Activated CD8-positive, alpha-beta memory T cell treated with anti-CD3 and anti-CD28 coated beads for 48 hours (primary cell): ENCODE data around the gene CALY.

Experiments used
- DNase-seq, 3 experiments: peaks; one replicate each; pipeline ENCODE4 v3.0.0-alpha.2; 2020; ENCODE audit warnings: low read depth in 2 of 3, low spot score in 2 of 3

The CALY gene

GRCh38 chr10:133366751-133367150, 30.1 kb upstream of the CALY start:
- no peak for DNase-seq

- no peak for DNase-seq
These were observed 29.4 kb upstream of the CALY start for GRCh38 chr10:133366130-133366478.

GRCh38 chr10:133365461-133366129, 28.9 kb upstream of the CALY start:
- no peak for DNase-seq

- DNase-seq: no peak
These were observed 28.1 kb upstream of the CALY start for GRCh38 chr10:133364645-133365431.

- no peak for DNase-seq
These were observed 26.1 kb upstream of the CALY start for GRCh38 chr10:133362846-133363245.

GRCh38 chr10:133361773-133362441, 25.2 kb upstream of the CALY start:
- DNase-seq: no peak

GRCh38 chr10:133361227-133361626, 24.5 kb upstream of the CALY start:
- no peak for DNase-seq

GRCh38 chr10:133359972-133360610, 23.4 kb upstream of the CALY start:
- no peak for DNase-seq

GRCh38 chr10:133359554-133359971, 22.9 kb upstream of the CALY start:
- no peak for DNase-seq

GRCh38 chr10:133358925-133359310, 22.2 kb upstream of the CALY start:
- no peak for DNase-seq

GRCh38 chr10:133358162-133358924, 21.6 kb upstream of the CALY start:
- no peak for DNase-seq

GRCh38 chr10:133357285-133358161, 20.8 kb upstream of the CALY start, which contains the start of gene FUOM:
FUOM (minus strand) TSS chr10:133358019; CDS start chr10:133358007, 12 bp downstream.
- peak; percentile 49 to 75 (median 61) for DNase-seq

- no peak for DNase-seq
These were observed 20.0 kb upstream of the CALY start for GRCh38 chr10:133356549-133357284.

- DNase-seq: no peak
These were observed 19.3 kb upstream of the CALY start for GRCh38 chr10:133355991-133356390.

GRCh38 chr10:133355266-133355665, 18.6 kb upstream of the CALY start:
- no peak for DNase-seq

GRCh38 chr10:133354672-133355240, 18.1 kb upstream of the CALY start:
- DNase-seq: no peak

GRCh38 chr10:133353988-133354605, 17.4 kb upstream of the CALY start:
- no peak for DNase-seq

- DNase-seq: no peak
These were observed 16.7 kb upstream of the CALY start for GRCh38 chr10:133353202-133353959.
